Forelimb muscle (tissue), 1 donor: ENCODE data around the gene IRS4. TPM values are rescaled to one million over a fixed set of nuclear protein-coding genes. Genes with fewer than 3 reads are reported as not detected.

Experiments used
- DNase-seq: peaks from one replicate; pipeline ENCODE4 v3.0.0-alpha.2; 2013; ENCODE audit warnings: low read depth
- polyA plus RNA-seq: library from polyadenylated mRNA; unstranded; fragments of 120-200 nt; gene quantifications from one replicate; pipeline ENCODE4 v1.2.1, GENCODE V29; 2013; ENCODE audit not compliant: insufficient read length

Gene IRS4
- not detected for polyA plus RNA-seq

- DNase-seq, result no peak
Observed at GRCh38 chrX:108736509-108737479, at the start of gene IRS4. Gene IRS4, minus strand, starts transcription at chrX:108736563.

GRCh38 chrX:108772549-108772948 is 36.2 kb upstream of the IRS4 start:
- DNase-seq, result no peak

- no peak for DNase-seq
Observed at GRCh38 chrX:108763559-108763958, 27.2 kb upstream of the IRS4 start.

- no peak for DNase-seq
Observed at GRCh38 chrX:108740299-108740774, 4.0 kb upstream of the IRS4 start.

- DNase-seq, result no peak
Observed at GRCh38 chrX:108737754-108738153, 1.4 kb upstream of the IRS4 start.

GRCh38 chrX:108735679-108736508 is 469 bp downstream of the IRS4 start:
- DNase-seq, result no peak

GRCh38 chrX:108735091-108735678 is 1.2 kb downstream of the IRS4 start:
- DNase-seq, result no peak

- no peak for DNase-seq
Observed at GRCh38 chrX:108734426-108734825, 1.9 kb downstream of the IRS4 start.

- no peak for DNase-seq
Observed at GRCh38 chrX:108732630-108733321, 3.6 kb downstream of the IRS4 start.

- no peak for DNase-seq
Observed at GRCh38 chrX:108731153-108731552, 5.2 kb downstream of the IRS4 start.

GRCh38 chrX:108726748-108727147 is 9.6 kb downstream of the IRS4 start:
- DNase-seq, result no peak

GRCh38 chrX:108722561-108722960 is 13.8 kb downstream of the IRS4 start:
- no peak for DNase-seq

- DNase-seq, result no peak
Observed at GRCh38 chrX:108712886-108713285, 23.5 kb downstream of the IRS4 start.

- DNase-seq, result no peak
Observed at GRCh38 chrX:108704839-108705238, 31.5 kb downstream of the IRS4 start.

GRCh38 chrX:108702530-108702929 is 33.8 kb downstream of the IRS4 start:
- no peak for DNase-seq

- DNase-seq, result no peak
Observed at GRCh38 chrX:108701633-108702032, 34.7 kb downstream of the IRS4 start.

GRCh38 chrX:108699368-108699767 is 37.0 kb downstream of the IRS4 start:
- DNase-seq, result peak; percentile 1

- DNase-seq, result no peak
Observed at GRCh38 chrX:108696690-108697089, 39.7 kb downstream of the IRS4 start.
